PC-9 (cell line): ENCODE results near the gene FAM193B. TPM values are rescaled to one million over a fixed set of nuclear protein-coding genes. Genes with fewer than 3 reads are reported as not detected.

Experiments
- BruUV-seq: library from RNA; stranded (reverse); fragments of 400-500 nt; replicated peaks from 2 replicates; lab custom pipeline; 2021; lab: Mats Ljungman, UMichigan
- CTCF ChIA-PET: fragments of 300-600 bp; sonication (Branson Sonifier 250); formaldehyde crosslinking; loops from one replicate; lab custom pipeline; 2022; ENCODE audit warnings: antibody characterized with exemption; lab: Charles Lee
- POLR2A ChIA-PET: fragments of 300-600 bp; sonication (Branson Sonifier 250); formaldehyde crosslinking; loops from one replicate; lab custom pipeline; 2022; ENCODE audit warnings: antibody characterized with exemption; ENCODE audit not compliant: unreplicated experiment; lab: Charles Lee
- DNase-seq, 2 experiments: peaks; one replicate each; pipeline versions ENCODE4 v3.0.0 to v3.0.0-alpha.2; 2015 to 2022; ENCODE audit warnings: mixed read lengths in 1 of 2
- H2AFZ ChIP-seq: fragments of 200-600 bp; sonication (generic); 2 replicates; pipeline ENCODE4 v1.8.1; 2017; ENCODE audit warnings: antibody characterized with exemption
- H3F3A ChIP-seq: fragments of 200-600 bp; sonication (generic); 2 replicates; pipeline ENCODE4 v1.8.1; 2017; ENCODE audit warnings: antibody characterized with exemption, mild to moderate bottlenecking, low read depth; ENCODE audit not compliant: insufficient read depth
- H3K27ac ChIP-seq: fragments of 200-600 bp; sonication (generic); 2 replicates; pipeline ENCODE4 v1.6.1; 2016; ENCODE audit warnings: mixed run types
- H3K27me3 ChIP-seq: fragments of 200-600 bp; sonication (generic); 2 replicates; pipeline ENCODE4 v1.6.1; 2016; ENCODE audit warnings: low read depth, mixed run types; ENCODE audit not compliant: insufficient read depth
- H3K36me3 ChIP-seq: fragments of 200-600 bp; sonication (generic); 2 replicates; pipeline ENCODE4 v1.6.1; 2016; ENCODE audit warnings: low read depth, mixed run types
- H3K4me1 ChIP-seq: fragments of 200-600 bp; sonication (generic); replicated peaks from 2 replicates; pipeline ENCODE4 v1.6.1; 2016; ENCODE audit warnings: mixed run types; ENCODE audit not compliant: insufficient read depth
- H3K4me2 ChIP-seq: fragments of 200-600 bp; sonication (generic); 2 replicates; pipeline ENCODE4 v1.6.1; 2017; ENCODE audit warnings: mixed run types
- H3K4me3 ChIP-seq: fragments of 200-600 bp; sonication (generic); 2 replicates; pipeline ENCODE4 v1.6.1; 2016; ENCODE audit warnings: mixed run types
- H3K79me2 ChIP-seq: fragments of 200-600 bp; sonication (generic); 2 replicates; pipeline ENCODE4 v1.6.1; 2017; ENCODE audit warnings: low read depth, mixed run types
- H3K9me2 ChIP-seq: fragments of 200-600 bp; sonication (generic); 2 replicates; pipeline ENCODE4 v1.8.1; 2017; ENCODE audit warnings: mild to moderate bottlenecking; ENCODE audit not compliant: insufficient read depth
- H3K9me3 ChIP-seq: fragments of 200-600 bp; sonication (generic); 2 replicates; pipeline ENCODE4 v1.8.1; 2016; ENCODE audit warnings: low read depth; ENCODE audit not compliant: insufficient read depth
- H4K20me1 ChIP-seq: fragments of 200-600 bp; sonication (generic); 2 replicates; pipeline ENCODE4 v1.8.1; 2017; ENCODE audit not compliant: insufficient read depth
- EZH2 ChIP-seq: fragments of 200-600 bp; sonication (generic); IDR thresholded peaks from 2 replicates; pipeline ENCODE4 v1.8.0; 2017; ENCODE audit warnings: antibody characterized with exemption, low read depth
- intact Hi-C: fragments of 100-400 bp; cut with micrococcal nuclease; formaldehyde crosslinking; loops from one replicate; pipeline ENCODE4 v1.10.0; 2022; ENCODE audit not compliant: unreplicated experiment
- total RNA-seq: library from RNA; stranded (reverse); gene quantifications from 2 replicates; pipeline ENCODE4 v1.2.3, GENCODE V29; 2021
- TF ChIP-seq, protein P1 (sequence below): fragments of 200-600 bp; sonication (generic); conservative IDR thresholded peaks from 2 replicates; pipeline ENCODE4 v1.6.1; 2017; ENCODE audit warnings: mixed run types, antibody characterized with exemption, mild to moderate bottlenecking, moderate library complexity

Gene FAM193B
- total RNA-seq, 1 experiment from 2014 or later: 70.4 TPM

DNA sequence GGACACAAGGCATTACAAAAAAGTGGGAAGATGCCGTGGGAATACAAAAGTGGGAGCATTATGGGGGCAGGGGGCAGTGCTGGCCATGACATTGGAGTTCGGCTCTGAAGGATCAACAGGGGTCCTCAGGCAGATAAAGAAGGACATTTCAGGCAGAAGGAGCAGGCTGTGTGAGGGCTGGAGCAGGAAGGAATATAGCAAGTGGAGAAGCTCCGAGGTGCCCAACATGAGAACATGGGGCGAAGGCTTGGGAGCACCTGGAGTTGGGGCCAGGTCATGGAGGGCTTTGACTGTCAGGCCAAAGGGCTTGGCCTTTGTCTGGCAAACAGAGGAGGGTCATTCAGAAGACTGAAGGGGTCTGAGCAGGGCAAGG, 48.1 kb upstream of the FAM193B start:
- ChIA-PET POLR2A (no interaction called here), CTCF (no interaction called here)
- H3K4me2 ChIP-seq: no peak overlapping the region
- H3K4me3 ChIP-seq: no peak overlapping the region
- peaks cover 12% of the 10 kb centered on the region; the same call in 1 of the 2 replicates for H3K79me2 ChIP-seq
- DNase-seq: no peak
- H3K27me3 ChIP-seq: no peaks in the 10 kb centered on the region
- H3K4me1 ChIP-seq: peaks cover 13% of the 10 kb centered on the region
- no TSS peak for BruUV-seq
- TF ChIP-seq EZH2: no peak
- TF ChIP-seq, protein P1, sequence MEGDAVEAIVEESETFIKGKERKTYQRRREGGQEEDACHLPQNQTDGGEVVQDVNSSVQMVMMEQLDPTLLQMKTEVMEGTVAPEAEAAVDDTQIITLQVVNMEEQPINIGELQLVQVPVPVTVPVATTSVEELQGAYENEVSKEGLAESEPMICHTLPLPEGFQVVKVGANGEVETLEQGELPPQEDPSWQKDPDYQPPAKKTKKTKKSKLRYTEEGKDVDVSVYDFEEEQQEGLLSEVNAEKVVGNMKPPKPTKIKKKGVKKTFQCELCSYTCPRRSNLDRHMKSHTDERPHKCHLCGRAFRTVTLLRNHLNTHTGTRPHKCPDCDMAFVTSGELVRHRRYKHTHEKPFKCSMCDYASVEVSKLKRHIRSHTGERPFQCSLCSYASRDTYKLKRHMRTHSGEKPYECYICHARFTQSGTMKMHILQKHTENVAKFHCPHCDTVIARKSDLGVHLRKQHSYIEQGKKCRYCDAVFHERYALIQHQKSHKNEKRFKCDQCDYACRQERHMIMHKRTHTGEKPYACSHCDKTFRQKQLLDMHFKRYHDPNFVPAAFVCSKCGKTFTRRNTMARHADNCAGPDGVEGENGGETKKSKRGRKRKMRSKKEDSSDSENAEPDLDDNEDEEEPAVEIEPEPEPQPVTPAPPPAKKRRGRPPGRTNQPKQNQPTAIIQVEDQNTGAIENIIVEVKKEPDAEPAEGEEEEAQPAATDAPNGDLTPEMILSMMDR: no peak
- H3K9me3 ChIP-seq: no peaks in the 10 kb centered on the region
- intact Hi-C loops: loop anchor here (10.0 kb wide), 2 partner anchors 462 to 562 kb away; no protein-coding TSS in a partner anchor
- no peaks in the 10 kb centered on the region for H4K20me1 ChIP-seq
- no peak overlapping the region for H2AFZ ChIP-seq
- peaks cover 12% of the 10 kb centered on the region; the same call in 1 of the 2 replicates for H3F3A ChIP-seq
- no peak overlapping the region for H3K27ac ChIP-seq
- no peaks in the 10 kb centered on the region for H3K9me2 ChIP-seq
- H3K36me3 ChIP-seq: no peaks in the 10 kb centered on the region

DNA sequence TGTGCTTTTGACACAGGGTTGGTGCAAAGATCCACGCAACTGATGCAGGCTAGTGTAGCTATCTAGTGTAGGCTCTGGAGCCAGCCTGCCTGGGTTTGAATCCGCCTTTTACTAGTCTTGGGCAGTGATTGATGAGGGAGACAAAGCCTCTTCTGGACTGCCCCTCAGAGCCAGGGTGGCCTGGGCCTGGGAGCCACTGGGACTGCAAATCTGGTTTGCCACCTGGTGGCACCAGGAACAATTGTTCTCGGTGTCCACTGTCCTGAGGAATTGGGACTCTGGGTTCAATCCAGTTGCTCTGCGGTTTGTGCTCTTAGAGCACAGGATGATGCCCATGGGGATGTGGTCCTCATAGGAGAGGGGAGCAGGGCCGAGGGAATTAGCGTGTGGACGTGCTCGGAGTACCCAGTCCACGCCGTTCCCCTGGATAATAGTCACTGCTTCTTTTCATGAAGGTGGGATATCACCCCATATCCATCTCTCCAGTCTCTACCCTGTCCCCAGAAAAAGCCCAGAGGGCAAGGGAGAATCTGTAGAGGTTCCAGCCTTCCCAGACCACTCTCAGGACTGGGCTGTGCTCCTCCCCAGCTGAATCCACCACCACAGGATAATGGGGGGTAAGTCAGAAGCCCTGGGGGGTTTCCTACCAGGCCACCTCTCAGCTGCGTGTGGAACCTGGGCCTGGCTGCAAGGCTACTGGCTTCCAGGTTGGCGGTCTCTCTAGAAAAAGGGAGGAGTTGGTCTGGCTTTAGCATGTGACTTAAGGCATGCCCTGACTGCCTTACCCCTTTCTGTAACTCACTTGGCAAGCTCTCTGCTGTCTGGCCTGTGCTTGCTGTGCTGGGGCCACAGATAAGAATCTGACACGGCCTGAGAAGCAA, 47.5 kb upstream of the FAM193B start:
- TF ChIP-seq, protein P1: no peak; the same call in 1 of the 2 replicates
- TF ChIP-seq EZH2: no peak
- DNase-seq: no peak
- Histone ChIP-seq H3F3A (peaks cover 14% of the 10 kb centered on the region; the same call in 1 of the 2 replicates), H3K4me2 (peak overlapping the region; percentile 84; the same call in 1 of the 2 replicates), H3K27ac (no peak overlapping the region), H3K79me2 (peaks cover 12% of the 10 kb centered on the region; the same call in 1 of the 2 replicates), H3K27me3 (no peaks in the 10 kb centered on the region), H3K36me3 (no peaks in the 10 kb centered on the region), H2AFZ (no peak overlapping the region), H3K4me1 (peaks cover 13% of the 10 kb centered on the region), H3K9me3 (no peaks in the 10 kb centered on the region), H4K20me1 (no peaks in the 10 kb centered on the region), H3K9me2 (no peaks in the 10 kb centered on the region), H3K4me3 (no peak overlapping the region)
- no TSS peak for BruUV-seq
- POLR2A ChIA-PET: no interaction called here
- intact Hi-C loops: loop anchor here (10.0 kb wide), 2 partner anchors 463 to 563 kb away; no protein-coding TSS in a partner anchor
- CTCF ChIA-PET: no interaction called here

DNA sequence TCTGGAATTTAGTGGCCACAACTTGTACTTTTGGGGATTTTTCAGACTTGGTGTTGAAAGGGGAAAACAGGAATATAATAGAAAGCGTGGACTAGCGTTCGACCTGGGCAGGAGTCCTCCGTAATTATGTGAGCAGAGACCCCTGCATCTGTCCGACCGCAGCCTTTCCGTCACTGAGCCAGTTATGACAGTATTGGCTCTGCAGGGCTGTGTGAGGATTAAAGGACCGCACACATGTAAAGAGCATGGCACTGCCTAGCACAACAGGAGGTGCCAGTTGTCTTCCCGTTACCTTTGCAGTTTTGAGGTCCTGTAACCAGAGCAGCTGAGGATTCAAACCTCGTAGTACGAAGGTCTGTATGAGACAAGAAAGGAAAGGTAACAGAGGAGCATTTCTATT, 46.8 kb upstream of the FAM193B start:
- POLR2A ChIA-PET: no interaction called here
- no peak overlapping the region for H3K27ac ChIP-seq
- intact Hi-C loops: loop anchor here (10.0 kb wide), 2 partner anchors 464 to 564 kb away; no protein-coding TSS in a partner anchor
- H3K9me3 ChIP-seq: no peaks in the 10 kb centered on the region
- H3K4me3 ChIP-seq: peak overlapping the region; percentile 61
- no peaks in the 10 kb centered on the region for H4K20me1 ChIP-seq
- no peak overlapping the region for H2AFZ ChIP-seq
- H3K36me3 ChIP-seq: no peaks in the 10 kb centered on the region
- no peaks in the 10 kb centered on the region for H3K27me3 ChIP-seq
- no peak for TF ChIP-seq EZH2
- TF ChIP-seq, protein P1: no peak
- DNase-seq: no peak
- CTCF ChIA-PET: no interaction called here
- H3K79me2 ChIP-seq: peaks cover 12% of the 10 kb centered on the region; the same call in 1 of the 2 replicates
- no peaks in the 10 kb centered on the region for H3K9me2 ChIP-seq
- peaks cover 13% of the 10 kb centered on the region for H3K4me1 ChIP-seq
- BruUV-seq: no TSS peak
- peaks cover 14% of the 10 kb centered on the region; the same call in 1 of the 2 replicates for H3F3A ChIP-seq
- H3K4me2 ChIP-seq: peak overlapping the region; percentile 84
